ENCODE measurements around the gene C2CD2. TPM values are rescaled to one million over a fixed set of nuclear protein-coding genes. Genes with fewer than 3 reads are reported as not detected.
A peak's percentile ranks its signal among the peaks of the same experiment; 100 is the strongest.

C2CD2 gene
- total and polyA plus RNA-seq, 2 of the 8 experiments (the other 6 are each of a cell fraction or from before 2014, with no cell fraction given) = 10.4 to 13.0 TPM

DNA sequence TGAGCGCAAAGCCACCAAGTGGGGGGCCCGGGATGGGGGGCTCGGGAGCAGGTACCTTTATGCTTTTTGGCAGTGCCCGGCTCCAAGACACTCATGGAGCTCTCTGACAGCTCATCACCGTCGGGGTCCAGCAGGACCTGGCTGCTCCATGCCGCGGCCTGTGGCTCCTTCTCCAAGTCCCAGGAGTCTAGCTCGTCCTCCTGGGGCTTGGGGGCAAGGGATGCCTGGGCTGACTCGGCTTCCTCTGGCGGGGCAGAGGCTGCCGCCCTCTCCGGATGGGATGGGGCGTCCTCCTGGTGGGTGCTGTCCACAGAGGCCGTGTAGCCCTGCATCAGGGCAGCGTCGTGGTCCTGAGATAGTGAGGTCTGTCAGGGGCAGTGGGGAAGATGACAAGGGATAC is 54.8 kb downstream of the C2CD2 start:
- Histone ChIP-seq H2AK5ac (ENCODE audit: low read depth, low read length) (peak overlapping the region; percentile 4; the same call in 1 of the 2 replicates), H3K9ac (replicated peaks in 1 of 4; ENCODE audit: extremely low read depth in 1 of 4, low read depth in 3 of 4, low read length in 3 of 4) (no peak overlapping the region; a peak in 1 of 7 replicates), H3K56ac (replicated peaks; ENCODE audit: insufficient read length, low read depth, low read length) (no peak overlapping the region), H2BK12ac (ENCODE audit: low read depth, low read length) (no peak overlapping the region), H3K36me3 (ENCODE audit: control insufficient read depth in 2 of 4, insufficient read depth in 4 of 4, low read length in 3 of 4) (peaks cover 0 to 2% (median 0%) of the 10 kb centered on the region in 4 experiments; a peak in 2 of 8 replicates), H3K27me3 (replicated peaks in 1 of 4; ENCODE audit: control insufficient read depth in 3 of 4, extremely low read depth in 1 of 4, insufficient read depth in 3 of 4, low read length in 3 of 4) (no peaks in the 10 kb centered on the region), H2BK5ac (ENCODE audit: low read depth, low read length) (no peak overlapping the region), H3K9me3 (ENCODE audit: insufficient read depth in 2 of 2, low read depth in 1 of 2, low read length in 1 of 2) (no peaks in the 10 kb centered on the region), H3K4me2 (ENCODE audit: insufficient read depth in 1 of 2, low read depth in 2 of 2, low read length in 2 of 2) (no peak overlapping the region), H3K23ac (ENCODE audit: insufficient read length) (no peak overlapping the region), H3K4ac (replicated peaks; ENCODE audit: insufficient read length, low read depth, low read length) (no peak overlapping the region), H4K8ac (ENCODE audit: extremely low read depth, insufficient read depth, low read length) (no peak overlapping the region; the same call in 1 of the 2 replicates), H2AFZ (ENCODE audit: low read length) (no peak overlapping the region), H3K23me2 (ENCODE audit: low read depth, low read length) (no peaks in the 10 kb centered on the region), H4K91ac (replicated peaks; ENCODE audit: insufficient read length, low read length) (no peak overlapping the region), H2BK20ac (ENCODE audit: low read length) (no peak overlapping the region), H3K4me3 (ENCODE audit: extremely low read depth in 1 of 4, insufficient read depth in 2 of 4, low read depth in 3 of 4, low read length in 4 of 4) (no peak overlapping the region), H2BK15ac (ENCODE audit: low read length) (no peak overlapping the region), H3K18ac (ENCODE audit: extremely low read depth, low read length) (no peak overlapping the region), H3K79me2 (ENCODE audit: control insufficient read depth in 1 of 2, insufficient read depth in 2 of 2, low read length in 2 of 2) (no peaks in the 10 kb centered on the region), H4K20me1 (replicated peaks in 1 of 2; ENCODE audit: control insufficient read depth in 1 of 2, insufficient read depth in 2 of 2, low read length in 2 of 2) (no peaks in the 10 kb centered on the region), H4K5ac (ENCODE audit: insufficient read length, low read depth, low read length) (no peak overlapping the region), H2BK120ac (replicated peaks; ENCODE audit: low read depth, low read length) (no peak overlapping the region), H3K14ac (ENCODE audit: insufficient read length) (no peak overlapping the region), H3K79me1 (ENCODE audit: low read depth, low read length) (no peaks in the 10 kb centered on the region), H3K4me1 (replicated peaks in 1 of 4; ENCODE audit: control insufficient read depth in 3 of 4, insufficient read depth in 4 of 4, low read length in 3 of 4) (peaks cover 4 to 23% (median 19%) of the 10 kb centered on the region in 4 experiments), H3K27ac (ENCODE audit: low read depth, low read length) (no peak overlapping the region)
- FAIRE-seq = no peak
- WGBS, 2 experiments (ENCODE audit: extremely low coverage in 1 of 2, insufficient coverage in 1 of 2, insufficient read length in 1 of 2, insufficient replicate concordance in 2 of 2, low coverage in 1 of 2, low lambda C conversion rate in 2 of 2, missing lambda C conversion rate in 1 of 2) = 90% methylated on average over 14 of the region's 17 CpGs; no CpG with 5 or more reads in 1 of the 2 experiments
- CTCF ChIA-PET (ENCODE audit: partially characterized antibody) = interaction anchor here (1.0 to 1.1 kb wide), 2 partner anchors 21 to 209 kb away, joined by 3 read pairs; no protein-coding TSS in a partner anchor
- DNase-seq (ENCODE audit: low read depth in 1 of 2, low spot score in 2 of 2) = no peak
- POLR2A ChIA-PET (ENCODE audit: partially characterized antibody) = interaction anchor here (1.1 to 2.8 kb wide), 2 partner anchors 19 to 22 kb away, joined by 4 to 10 read pairs; partner anchors contain the start of gene PRDM15
- TF ChIP-seq SIRT6 (IDR thresholded peaks at IDR 0.05; ENCODE audit: low read length) (no peak), HDAC6 (IDR thresholded peaks at IDR 0.05; ENCODE audit: low read depth, low read length) (no peak), NRF1 (IDR thresholded peaks at IDR 0.05; ENCODE audit: low read depth, low read length) (no peak), CHD1 (IDR thresholded peaks at IDR 0.05; ENCODE audit: low read depth, low read length) (no peak), CREB1 (IDR thresholded peaks at IDR 0.05) (no peak), SIN3A (conservative IDR thresholded peaks at IDR 0.05 in 1 of 2, IDR thresholded peaks at IDR 0.05 in 1 of 2; ENCODE audit: low read depth in 1 of 2, low read length in 2 of 2) (no peak), YY1 (IDR thresholded peaks at IDR 0.05; ENCODE audit: low read depth, low read length) (no peak), USF2 (IDR thresholded peaks at IDR 0.05; ENCODE audit: low read length) (no peak), SUZ12 (IDR thresholded peaks at IDR 0.05; ENCODE audit: low read length) (no peak), SP1 (IDR thresholded peaks at IDR 0.05; ENCODE audit: low read depth, low read length) (no peak), EZH2 (IDR thresholded peaks at IDR 0.05; ENCODE audit: low read depth, low read length, severe bottlenecking) (no peak), CEBPB (IDR thresholded peaks at IDR 0.05; ENCODE audit: low read depth, low read length) (no peak)
- TF ChIP-seq, protein P1, sequence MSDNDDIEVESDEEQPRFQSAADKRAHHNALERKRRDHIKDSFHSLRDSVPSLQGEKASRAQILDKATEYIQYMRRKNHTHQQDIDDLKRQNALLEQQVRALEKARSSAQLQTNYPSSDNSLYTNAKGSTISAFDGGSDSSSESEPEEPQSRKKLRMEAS (IDR thresholded peaks at IDR 0.05) = no peak
